ENCODE results near the gene CEP128. TPM values are rescaled to one million over a fixed set of nuclear protein-coding genes. Genes with fewer than 3 reads are reported as not detected.

The CEP128 gene
- total and polyA plus RNA-seq, 7 experiments from 2014 or later = 4.2 to 22.8 (median 9.9) TPM

- no peak for DNase-seq
- H3K27ac Mint-ChIP-seq = no peak overlapping the region
- Histone ChIP-seq H3K9me3 (ENCODE audit: control insufficient read depth in 2 of 3, low read length in 3 of 3) (no peaks in the 10 kb centered on the region), H3K36me3 (ENCODE audit: control insufficient read depth in 2 of 3, insufficient read depth in 3 of 3, low read length in 3 of 3) (no peaks in the 10 kb centered on the region), H3K4me1 (ENCODE audit: control insufficient read depth in 2 of 2, insufficient read depth in 2 of 2, low read length in 2 of 2) (no peaks in the 10 kb centered on the region), H3K4me3 (ENCODE audit: low read length) (no peak overlapping the region), H3K27ac (ENCODE audit: low read depth, low read length) (no peak overlapping the region), H3K27me3 (ENCODE audit: control insufficient read depth in 2 of 2, insufficient read depth in 2 of 2, low read length in 2 of 2) (no peaks in the 10 kb centered on the region)
- no peak for ATAC-seq
- H3K9me3 Mint-ChIP-seq = peaks cover 0 to 7% (median 0%) of the 10 kb centered on the region in 11 donors
- ChIA-PET POLR2A (no interaction called here), CTCF (no interaction called here)
- no peak overlapping the region for H3K4me3 Mint-ChIP-seq
- peaks cover 8 to 50% (median 28%) of the 10 kb centered on the region in 5 donors for H3K27me3 Mint-ChIP-seq
- H3K4me1 Mint-ChIP-seq = peaks cover 0 to 11% (median 0%) of the 10 kb centered on the region in 7 donors
- intact Hi-C loops (cut with micrococcal nuclease) = no loop called here
- H3K36me3 Mint-ChIP-seq = peaks cover 0 to 9% (median 0%) of the 10 kb centered on the region in 5 donors
Measured at GRCh38 chr14:80948291-80948690, 6.8 kb upstream of the CEP128 start.

- H3K4me3 ChIP-seq (ENCODE audit: low read length) = no peak overlapping the region
- no peak overlapping the region for H3K27ac Mint-ChIP-seq
- no peaks in the 10 kb centered on the region for H3K9me3 ChIP-seq (ENCODE audit: control insufficient read depth in 2 of 3, low read length in 3 of 3)
- H3K27me3 ChIP-seq (ENCODE audit: control insufficient read depth in 2 of 2, insufficient read depth in 2 of 2, low read length in 2 of 2) = no peaks in the 10 kb centered on the region
- H3K27ac ChIP-seq (ENCODE audit: low read depth, low read length) = no peak overlapping the region
- CTCF ChIA-PET = no interaction called here
- DNase-seq (no peak), ATAC-seq (no peak)
- H3K36me3 Mint-ChIP-seq = peaks cover 0 to 9% (median 0%) of the 10 kb centered on the region in 5 donors
- H3K27me3 Mint-ChIP-seq = peaks cover 8 to 38% (median 28%) of the 10 kb centered on the region in 5 donors
- peaks cover 7 to 9% of the 10 kb centered on the region in 2 donors for H3K4me1 ChIP-seq (ENCODE audit: control insufficient read depth in 2 of 2, insufficient read depth in 2 of 2, low read length in 2 of 2)
- H3K4me3 Mint-ChIP-seq = no peak overlapping the region
- H3K4me1 Mint-ChIP-seq = peaks cover 12 to 26% (median 13%) of the 10 kb centered on the region in 7 donors
- intact Hi-C loops (cut with micrococcal nuclease) = no loop called here
- H3K9me3 Mint-ChIP-seq = peaks cover 0 to 7% (median 0%) of the 10 kb centered on the region in 11 donors
- H3K36me3 ChIP-seq (ENCODE audit: control insufficient read depth in 2 of 3, insufficient read depth in 3 of 3, low read length in 3 of 3) = no peaks in the 10 kb centered on the region
- POLR2A ChIA-PET = no interaction called here
Measured at GRCh38 chr14:80946797-80947196, 5.3 kb upstream of the CEP128 start.

- H3K9me3 ChIP-seq (ENCODE audit: control insufficient read depth in 2 of 3, low read length in 3 of 3) = no peaks in the 10 kb centered on the region
- no peaks in the 10 kb centered on the region for H3K27me3 ChIP-seq (ENCODE audit: control insufficient read depth in 2 of 2, insufficient read depth in 2 of 2, low read length in 2 of 2)
- H3K4me1 ChIP-seq (ENCODE audit: control insufficient read depth in 2 of 2, insufficient read depth in 2 of 2, low read length in 2 of 2) = peaks cover 7 to 10% of the 10 kb centered on the region in 2 donors
- DNase-seq (no peak), ATAC-seq (no peak)
- intact Hi-C loops (cut with micrococcal nuclease) = no loop called here
- Mint-ChIP-seq H3K4me3 (no peak overlapping the region), H3K4me1 (peaks cover 14 to 27% (median 15%) of the 10 kb centered on the region in 7 donors), H3K27me3 (peaks cover 8 to 32% (median 28%) of the 10 kb centered on the region in 5 donors), H3K27ac (no peak overlapping the region), H3K9me3 (peaks cover 0 to 7% (median 0%) of the 10 kb centered on the region in 11 donors), H3K36me3 (peaks cover 0 to 9% (median 0%) of the 10 kb centered on the region in 5 donors)
- no peak overlapping the region for H3K4me3 ChIP-seq (ENCODE audit: low read length)
- no peaks in the 10 kb centered on the region for H3K36me3 ChIP-seq (ENCODE audit: control insufficient read depth in 2 of 3, insufficient read depth in 3 of 3, low read length in 3 of 3)
- ChIA-PET CTCF (no interaction called here), POLR2A (no interaction called here)
- no peak overlapping the region for H3K27ac ChIP-seq (ENCODE audit: low read depth, low read length)
Measured at GRCh38 chr14:80946187-80946586, 4.6 kb upstream of the CEP128 start.

GRCh38 chr14:80944861-80945617 lies 3.5 kb upstream of the CEP128 start:
- H3K4me1 Mint-ChIP-seq = peaks cover 18 to 33% (median 20%) of the 10 kb centered on the region in 7 donors
- H3K27me3 Mint-ChIP-seq = peaks cover 8 to 26% (median 20%) of the 10 kb centered on the region in 5 donors
- Histone ChIP-seq H3K27me3 (ENCODE audit: control insufficient read depth in 2 of 2, insufficient read depth in 2 of 2, low read length in 2 of 2) (no peaks in the 10 kb centered on the region), H3K9me3 (ENCODE audit: control insufficient read depth in 2 of 3, low read length in 3 of 3) (no peaks in the 10 kb centered on the region), H3K27ac (ENCODE audit: low read depth, low read length) (no peak overlapping the region), H3K36me3 (ENCODE audit: control insufficient read depth in 2 of 3, insufficient read depth in 3 of 3, low read length in 3 of 3) (no peaks in the 10 kb centered on the region), H3K4me1 (ENCODE audit: control insufficient read depth in 2 of 2, insufficient read depth in 2 of 2, low read length in 2 of 2) (peaks cover 10 to 11% of the 10 kb centered on the region in 2 donors), H3K4me3 (ENCODE audit: low read length) (no peak overlapping the region)
- H3K9me3 Mint-ChIP-seq = peaks cover 0 to 7% (median 0%) of the 10 kb centered on the region in 11 donors
- H3K4me3 Mint-ChIP-seq = no peak overlapping the region
- peaks cover 0 to 9% (median 0%) of the 10 kb centered on the region in 5 donors for H3K36me3 Mint-ChIP-seq
- intact Hi-C loops (cut with micrococcal nuclease) = no loop called here
- ATAC-seq (no peak), DNase-seq (no peak)
- H3K27ac Mint-ChIP-seq = no peak overlapping the region
- POLR2A ChIA-PET = no interaction called here
- CTCF ChIA-PET = no interaction called here

- peak overlapping the region; percentile 78 for H3K4me3 ChIP-seq (ENCODE audit: low read length)
- intact Hi-C loops (cut with micrococcal nuclease) = no loop called here
- Mint-ChIP-seq H3K36me3 (peaks cover 0 to 9% (median 0%) of the 10 kb centered on the region in 5 donors), H3K27me3 (peaks cover 0 to 9% (median 5%) of the 10 kb centered on the region in 5 donors), H3K4me3 (peak overlapping the region; percentile 84 to 93 (median 89)), H3K27ac (peak overlapping the region in 8 of 9 donors; percentile 52 to 88 (median 78)), H3K4me1 (peaks cover 18 to 36% (median 20%) of the 10 kb centered on the region in 7 donors), H3K9me3 (peaks cover 0 to 7% (median 0%) of the 10 kb centered on the region in 11 donors)
- no peaks in the 10 kb centered on the region for H3K9me3 ChIP-seq (ENCODE audit: control insufficient read depth in 2 of 3, low read length in 3 of 3)
- H3K4me1 ChIP-seq (ENCODE audit: control insufficient read depth in 2 of 2, insufficient read depth in 2 of 2, low read length in 2 of 2) = peaks cover 10 to 11% of the 10 kb centered on the region in 2 donors
- ChIA-PET CTCF (interaction anchor here (1.8 kb wide), 1 partner anchor 55 kb away, joined by 3 read pairs; no protein-coding TSS in a partner anchor), POLR2A (interaction anchor here (1.1 to 1.6 kb wide), 4 partner anchors 13 to 279 kb away, joined by 3 to 7 read pairs (median 4); partner anchors contain the start of genes GTF2A1 and TSHR)
- H3K27me3 ChIP-seq (ENCODE audit: control insufficient read depth in 2 of 2, insufficient read depth in 2 of 2, low read length in 2 of 2) = no peaks in the 10 kb centered on the region
- DNase-seq (peak in 2 of 9 donors; percentile 5 to 13), ATAC-seq (no peak)
- no peaks in the 10 kb centered on the region for H3K36me3 ChIP-seq (ENCODE audit: control insufficient read depth in 2 of 3, insufficient read depth in 3 of 3, low read length in 3 of 3)
- peak overlapping the region; percentile 44 for H3K27ac ChIP-seq (ENCODE audit: low read depth, low read length)
Measured at GRCh38 chr14:80942191-80942600, 658 bp upstream of the CEP128 start.

- Mint-ChIP-seq H3K27ac (peak overlapping the region in 4 of 9 donors; percentile 25 to 68 (median 40)), H3K27me3 (peaks cover 0 to under 1% (median 0%) of the 10 kb centered on the region in 5 donors), H3K9me3 (no peaks in the 10 kb centered on the region), H3K4me3 (peak overlapping the region in 6 of 10 donors; percentile 7 to 65 (median 28)), H3K36me3 (peaks cover 0 to 3% (median 0%) of the 10 kb centered on the region in 5 donors), H3K4me1 (peaks cover 18 to 32% (median 20%) of the 10 kb centered on the region in 7 donors)
- DNase-seq (no peak), ATAC-seq (no peak)
- intact Hi-C loops (cut with micrococcal nuclease) = loop anchor here (2.0 kb wide), 2 partner anchors 15 to 595 kb away; partner anchors contain the start of gene TSHR (in 1 of the 2)
- Histone ChIP-seq H3K36me3 (ENCODE audit: control insufficient read depth in 2 of 3, insufficient read depth in 3 of 3, low read length in 3 of 3) (no peaks in the 10 kb centered on the region), H3K4me1 (ENCODE audit: control insufficient read depth in 2 of 2, insufficient read depth in 2 of 2, low read length in 2 of 2) (peaks cover 10 to 11% of the 10 kb centered on the region in 2 donors), H3K4me3 (ENCODE audit: low read length) (no peak overlapping the region), H3K27ac (ENCODE audit: low read depth, low read length) (no peak overlapping the region), H3K27me3 (ENCODE audit: control insufficient read depth in 2 of 2, insufficient read depth in 2 of 2, low read length in 2 of 2) (no peaks in the 10 kb centered on the region), H3K9me3 (ENCODE audit: control insufficient read depth in 2 of 3, low read length in 3 of 3) (no peaks in the 10 kb centered on the region)
- POLR2A ChIA-PET = no interaction called here
- CTCF ChIA-PET = interaction anchor here (0.6 kb wide), 1 partner anchor 14 kb away, joined by 3 read pairs; no protein-coding TSS in a partner anchor
Measured at GRCh38 chr14:80940146-80940545, 1.4 kb downstream of the CEP128 start.
